Nephron (organoid): ENCODE data around the gene NECAB2.

Source experiments
- H3K27ac Mint-ChIP-seq, 3 experiments: 2 replicates each; pipeline ENCODE4 v1.8.0; 2020; ENCODE audit warnings: mixed read lengths in 3 of 3, mild to moderate bottlenecking in 2 of 3, moderate library complexity in 1 of 3
- H3K27me3 Mint-ChIP-seq: 2 replicates; pipeline ENCODE4 v1.8.0; 2021; ENCODE audit warnings: low read depth, mild to moderate bottlenecking, moderate library complexity, mixed read lengths
- H3K36me3 Mint-ChIP-seq: 2 replicates; pipeline ENCODE4 v1.8.0; 2020; ENCODE audit warnings: low read depth, mixed read lengths
- H3K4me1 Mint-ChIP-seq: 2 replicates; pipeline ENCODE4 v1.8.0; 2020; ENCODE audit warnings: mixed read lengths
- H3K4me3 Mint-ChIP-seq, 3 experiments: 2 replicates each; pipeline ENCODE4 v1.8.0; 2020; ENCODE audit warnings: mild to moderate bottlenecking in 3 of 3, mixed read lengths in 3 of 3, moderate library complexity in 2 of 3
- H3K9me3 Mint-ChIP-seq: 2 replicates; pipeline ENCODE4 v1.8.0; 2020; ENCODE audit warnings: mixed read lengths
- CTCF ChIP-seq, 3 experiments: fragments of 200-600 bp; sonication (generic); IDR thresholded peaks; one replicate each; pipeline ENCODE4 v1.5.0; 2021; ENCODE audit warnings: antibody characterized with exemption in 3 of 3; ENCODE audit not compliant: unreplicated experiment in 3 of 3

Gene NECAB2

GRCh38 chr16:83968306-83968851 is 335 bp downstream of the NECAB2 start:
- Mint-ChIP-seq H3K4me1 (no peaks in the 10 kb centered on the region), H3K27ac (peak overlapping the region in 1 of 3 experiments; percentile 48), H3K27me3 (peaks cover 38% of the 10 kb centered on the region), H3K36me3 (no peaks in the 10 kb centered on the region), H3K9me3 (no peaks in the 10 kb centered on the region), H3K4me3 (peak overlapping the region in 2 of 3 experiments; percentile 76 to 85)
- no peak for TF ChIP-seq CTCF (IDR thresholded peaks at IDR 0.05; ENCODE audit: unreplicated experiment in 3 of 3)

DNA sequence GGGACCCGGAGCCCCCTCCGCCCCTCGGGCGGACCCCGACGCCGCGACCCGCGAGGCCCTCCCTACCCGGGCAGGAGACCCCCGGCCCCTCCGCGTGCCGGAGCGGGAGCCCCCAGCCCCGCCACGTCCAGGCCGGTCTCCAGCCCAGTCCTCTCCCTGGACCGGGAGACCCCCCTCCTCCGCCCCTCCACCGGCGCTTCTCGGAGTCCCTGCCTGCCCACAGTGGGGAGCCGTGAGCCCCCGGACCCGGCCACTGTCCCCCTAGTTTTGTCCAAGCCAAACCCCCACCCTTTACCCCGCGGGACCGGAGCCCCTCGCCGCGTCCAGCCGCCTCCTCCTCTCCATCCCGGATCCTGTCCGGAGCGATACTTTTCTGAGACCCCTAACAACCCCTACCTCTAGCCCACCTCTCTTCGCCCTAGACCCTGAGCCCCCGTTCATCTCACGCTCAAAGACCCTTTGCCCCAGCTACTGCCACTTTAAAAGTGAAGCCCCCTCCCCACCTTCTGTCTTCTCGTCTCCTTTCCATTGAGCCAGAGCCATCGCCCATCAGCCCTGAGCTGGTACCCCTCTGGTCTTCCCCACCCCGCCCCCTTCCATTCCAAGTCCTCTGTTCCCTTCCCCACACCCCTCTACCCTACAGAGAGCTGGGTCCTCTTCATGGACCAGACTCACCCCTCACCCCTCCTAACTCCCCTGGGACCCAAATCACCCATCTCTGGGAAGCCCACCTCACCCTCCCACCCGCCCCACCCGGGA is 1.0 kb downstream of the NECAB2 start:
- Mint-ChIP-seq H3K27me3 (peaks cover 43% of the 10 kb centered on the region), H3K4me1 (no peaks in the 10 kb centered on the region), H3K9me3 (no peaks in the 10 kb centered on the region), H3K27ac (no peak overlapping the region), H3K4me3 (peak overlapping the region; percentile 69 to 80 (median 77)), H3K36me3 (no peaks in the 10 kb centered on the region)
- no peak for TF ChIP-seq CTCF (IDR thresholded peaks at IDR 0.05; ENCODE audit: unreplicated experiment in 3 of 3)

DNA sequence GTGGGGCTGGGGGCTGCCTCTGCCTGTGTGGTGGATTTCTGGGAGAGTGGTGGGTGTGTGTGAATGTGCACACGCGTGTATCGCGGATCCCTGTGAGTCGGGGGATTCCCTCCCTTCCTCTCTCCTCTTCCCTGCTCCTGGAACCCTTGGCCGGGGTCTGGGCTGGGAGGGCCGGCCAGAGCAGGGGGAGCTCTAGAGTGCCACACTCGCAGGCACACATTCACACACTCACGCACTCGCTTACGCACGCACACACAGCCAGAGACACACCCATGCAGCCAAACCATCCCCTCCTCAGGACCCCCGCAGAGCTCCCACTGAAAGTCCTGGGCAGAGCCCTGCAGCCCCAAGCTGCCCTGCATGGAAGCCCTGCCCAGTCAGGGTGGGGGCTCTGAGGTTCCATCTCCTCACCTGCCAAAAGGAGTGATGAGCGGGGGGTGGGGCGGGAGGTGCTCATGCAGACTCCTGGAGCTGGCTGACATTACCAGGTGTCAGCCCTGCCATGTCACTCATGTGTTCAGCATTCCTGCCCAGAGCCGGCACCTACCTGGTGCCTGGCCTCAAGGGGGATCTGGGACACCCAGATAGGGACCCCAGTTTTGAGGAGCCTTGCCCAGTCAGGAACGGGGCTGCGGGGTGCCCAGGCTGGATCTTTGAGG is 1.9 kb downstream of the NECAB2 start:
- Mint-ChIP-seq H3K4me1 (no peaks in the 10 kb centered on the region), H3K9me3 (no peaks in the 10 kb centered on the region), H3K36me3 (no peaks in the 10 kb centered on the region), H3K27ac (no peak overlapping the region), H3K27me3 (peaks cover 38% of the 10 kb centered on the region), H3K4me3 (peak overlapping the region; percentile 68 to 72 (median 72))
- TF ChIP-seq CTCF (IDR thresholded peaks at IDR 0.05; ENCODE audit: unreplicated experiment in 3 of 3), result no peak

DNA sequence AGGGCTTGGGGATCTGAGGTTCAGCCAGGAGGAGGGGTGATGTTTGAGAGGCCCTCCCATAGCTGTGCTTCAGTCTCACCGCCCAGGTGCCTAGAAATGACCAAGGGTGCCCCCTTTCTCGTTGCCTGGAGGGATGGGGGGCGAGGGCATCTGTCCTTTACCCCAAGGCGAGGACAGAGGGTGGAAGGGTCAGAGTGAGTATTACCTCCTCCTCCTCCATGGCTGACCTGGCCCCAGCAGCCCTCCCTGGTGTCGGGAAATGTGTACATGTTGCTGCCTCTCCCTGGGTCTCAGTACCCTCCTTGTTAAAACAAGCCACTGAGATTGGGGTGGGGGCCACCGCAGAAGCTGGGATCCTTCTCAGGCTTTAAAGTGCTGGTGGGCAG is 2.4 kb downstream of the NECAB2 start:
- no peaks in the 10 kb centered on the region for H3K9me3 Mint-ChIP-seq
- no peak overlapping the region for H3K27ac Mint-ChIP-seq
- no peaks in the 10 kb centered on the region for H3K4me1 Mint-ChIP-seq
- no peaks in the 10 kb centered on the region for H3K36me3 Mint-ChIP-seq
- no peak for TF ChIP-seq CTCF (IDR thresholded peaks at IDR 0.05; ENCODE audit: unreplicated experiment in 3 of 3)
- H3K27me3 Mint-ChIP-seq, result peaks cover 38% of the 10 kb centered on the region
- H3K4me3 Mint-ChIP-seq, result peak overlapping the region in 1 of 3 experiments; percentile 41

DNA sequence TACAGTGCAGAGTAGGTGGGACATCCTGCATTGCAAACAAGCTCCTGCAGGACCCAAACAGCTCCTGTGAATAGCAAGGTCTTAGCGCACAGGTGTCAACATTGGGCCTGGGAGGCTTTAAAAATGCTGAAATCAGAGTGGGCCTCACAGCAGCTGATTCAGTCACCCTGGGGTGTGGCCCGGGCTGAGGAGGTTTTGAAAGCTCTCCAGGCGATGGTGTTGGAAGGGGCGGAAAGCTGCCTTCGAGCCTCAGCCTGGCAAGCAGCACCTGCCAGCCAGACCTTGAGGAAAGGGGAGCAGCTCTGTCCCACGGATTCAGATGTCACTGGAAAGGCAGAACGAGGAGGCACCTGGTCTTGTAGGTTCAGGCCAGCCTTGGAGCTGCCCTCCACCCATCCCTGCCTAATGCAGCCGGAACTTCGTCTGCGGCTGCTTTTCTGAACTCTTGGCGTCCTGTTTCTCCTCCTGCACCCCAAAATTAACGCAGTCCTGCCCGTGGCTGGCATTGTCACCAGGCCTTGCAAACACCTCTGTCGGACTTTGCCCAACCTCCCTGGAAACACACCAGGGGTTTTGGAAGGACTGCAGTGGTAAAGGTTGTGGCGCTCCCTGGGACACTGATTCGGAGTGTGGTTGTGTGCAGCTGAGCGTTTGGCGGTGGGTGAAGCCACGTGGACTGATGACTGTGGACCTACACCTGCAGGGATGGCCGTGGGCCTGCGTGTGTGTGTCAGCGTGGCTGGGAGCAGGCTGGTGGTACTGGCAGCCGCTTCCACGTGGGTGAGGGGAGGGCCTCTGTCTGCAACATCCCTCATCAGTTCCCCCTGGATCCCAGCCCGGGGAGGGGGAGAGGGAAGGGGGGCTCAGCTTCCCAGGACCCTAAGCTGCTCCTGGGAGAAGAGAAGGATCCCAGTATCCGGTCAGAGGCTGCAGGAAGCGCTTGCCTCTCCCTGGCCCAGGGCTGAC is 3.4 kb downstream of the NECAB2 start:
- Mint-ChIP-seq H3K27me3 (peaks cover 43% of the 10 kb centered on the region), H3K4me1 (no peaks in the 10 kb centered on the region), H3K4me3 (peak overlapping the region in 1 of 3 experiments; percentile 29), H3K36me3 (no peaks in the 10 kb centered on the region), H3K27ac (no peak overlapping the region), H3K9me3 (no peaks in the 10 kb centered on the region)
- TF ChIP-seq CTCF (IDR thresholded peaks at IDR 0.05; ENCODE audit: unreplicated experiment in 3 of 3), result no peak
